Gastrocnemius medialis (tissue), 4 donors: ENCODE measurements around the gene MEF2A.

ENCODE experiments used
- CTCF ChIP-seq, 5 experiments: fragments of 450-650 bp in 3 of 5; fragments of 200-600 bp in 2 of 5; sonication (generic) in 2 of 5; IDR thresholded peaks in 4 of 5; conservative IDR thresholded peaks in 1 of 5; 1 replicate in 4 of 5; 2 replicates in 1 of 5; pipeline ENCODE4 v1.5.1; 2016 to 2019; ENCODE audit warnings: antibody characterized with exemption in 5 of 5, mild to moderate bottlenecking in 3 of 5, moderate library complexity in 3 of 5
- POLR2A ChIP-seq, 2 donors: fragments of 450-650 bp; IDR thresholded peaks; one replicate each; pipeline ENCODE4 v1.6.1; 2017; ENCODE audit warnings: antibody characterized with exemption in 2 of 2, mild to moderate bottlenecking in 2 of 2, moderate library complexity in 2 of 2

GRCh38 chr15:99732751-99733267 is 167.0 kb downstream of the MEF2A start:
- no peak for TF ChIP-seq POLR2A (IDR thresholded peaks at IDR 0.05)
- TF ChIP-seq CTCF (IDR thresholded peaks at IDR 0.05 in 4 of 5, conservative IDR thresholded peaks at IDR 0.05 in 1 of 5), result no peak
